GF-D8 (cell line): ENCODE data around the gene OSR1.
"Not testable (repeated sequence)": the region's sequence is repeated elsewhere in the genome, so short reads cannot be mapped to it uniquely, and the experiment has no call there.

ENCODE experiments used
- DNase-seq: peaks from one replicate; lab custom pipeline; 2025; lab: John Stamatoyannopoulos, UW

The OSR1 gene

DNA sequence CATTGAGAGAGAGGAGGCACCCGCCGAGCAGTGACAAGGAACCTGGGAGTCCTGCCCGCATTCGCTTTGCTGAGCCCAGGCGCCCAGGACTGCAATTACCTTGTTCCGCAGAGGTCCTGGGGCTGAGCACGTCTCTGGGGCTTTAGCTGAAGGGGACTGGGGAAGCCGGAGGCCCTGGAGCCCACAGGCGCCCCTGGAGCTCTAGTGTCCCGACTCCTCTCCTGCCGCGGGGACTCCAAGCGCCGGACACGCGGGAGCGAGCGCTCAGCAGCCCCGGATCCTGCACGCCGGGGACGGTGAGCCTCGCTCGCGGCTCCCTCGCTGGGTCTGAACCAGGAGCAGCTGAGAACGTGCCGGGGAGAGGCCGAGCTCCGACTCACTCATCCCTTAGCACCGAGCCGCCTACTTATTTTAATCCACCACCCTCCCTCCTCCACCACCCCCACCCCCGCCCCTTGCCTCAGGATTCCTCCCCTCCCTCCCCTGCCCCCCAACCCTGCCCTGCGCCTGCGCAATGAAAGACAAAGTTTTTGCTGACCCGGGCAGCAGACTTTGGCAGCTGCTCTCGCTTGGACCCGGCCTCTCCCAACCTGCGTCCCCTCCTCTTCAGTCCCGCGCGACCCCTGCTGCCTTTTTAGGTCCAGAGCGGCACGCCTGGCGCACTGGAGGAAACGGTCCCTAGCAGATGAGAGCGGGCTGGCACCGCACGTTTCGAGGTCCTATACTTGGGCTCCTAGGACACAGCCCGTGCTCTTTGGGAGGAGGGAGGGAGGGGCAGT lies at the start of gene OSR1:
Gene OSR1 (minus strand): TSS at position 382 of the 779 bp plus-strand sequence. CDS start 4,818 bp downstream, outside the sequence.
- DNase-seq = no peak

DNA sequence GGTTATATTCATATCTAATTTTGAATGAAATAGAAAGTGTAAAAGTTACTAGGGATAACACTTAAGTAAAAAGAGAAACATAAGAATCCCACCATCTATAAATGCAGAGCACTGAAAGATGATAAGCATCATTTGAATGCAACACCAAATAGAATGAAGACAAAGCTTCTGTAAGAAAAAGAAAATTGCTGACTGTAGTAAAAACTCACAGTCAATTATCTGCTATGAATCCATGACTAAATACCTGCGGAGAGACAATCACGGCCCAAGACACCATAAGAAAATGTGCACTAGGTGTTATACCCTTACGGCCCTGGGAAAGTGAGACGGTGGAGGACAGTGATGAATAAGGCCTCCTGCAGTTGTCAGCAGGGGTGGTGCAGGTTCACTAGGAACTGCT lies 45.4 kb upstream of the OSR1 start:
- DNase-seq = no peak

DNA sequence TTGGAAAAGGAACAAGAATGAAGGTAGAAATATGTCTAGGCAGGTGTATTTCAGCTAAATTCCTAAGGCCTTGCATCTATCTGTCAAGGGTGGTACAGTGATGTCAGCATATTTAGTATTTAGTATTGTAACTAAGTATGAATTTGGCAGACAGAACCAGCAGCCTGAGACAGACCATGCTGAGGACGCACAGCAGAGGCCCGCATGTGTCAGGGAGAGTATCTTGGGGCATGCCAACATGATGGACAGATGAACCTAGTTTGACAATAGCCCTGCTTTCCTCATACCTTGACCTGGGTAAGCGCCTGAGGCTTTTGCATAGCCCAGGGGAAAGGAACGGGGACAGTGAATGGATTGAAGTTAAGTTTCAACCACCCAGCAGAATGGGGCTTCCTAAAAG lies 33.8 kb upstream of the OSR1 start:
- no peak for DNase-seq

DNA sequence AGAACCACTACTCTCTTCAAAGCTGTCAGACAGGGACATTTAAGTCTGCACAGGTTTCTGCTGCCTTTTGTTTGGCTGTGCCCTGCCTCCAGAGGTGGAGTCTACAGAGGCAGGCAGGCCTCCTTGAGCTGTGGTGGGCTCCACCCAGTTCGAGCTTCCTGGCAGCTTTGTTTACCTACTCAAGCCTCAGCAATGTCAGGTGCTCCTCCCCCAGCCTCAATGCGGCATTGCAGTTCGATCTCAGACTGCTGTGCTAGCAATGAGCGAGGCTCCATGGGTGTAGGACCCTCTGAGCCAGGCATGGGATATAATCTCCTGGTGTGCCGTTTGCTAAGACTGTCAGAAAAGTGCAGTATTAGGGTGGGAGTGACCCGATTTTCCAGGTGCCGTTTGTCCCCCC lies 31.0 kb upstream of the OSR1 start:
- DNase-seq = not testable (repeated sequence)

DNA sequence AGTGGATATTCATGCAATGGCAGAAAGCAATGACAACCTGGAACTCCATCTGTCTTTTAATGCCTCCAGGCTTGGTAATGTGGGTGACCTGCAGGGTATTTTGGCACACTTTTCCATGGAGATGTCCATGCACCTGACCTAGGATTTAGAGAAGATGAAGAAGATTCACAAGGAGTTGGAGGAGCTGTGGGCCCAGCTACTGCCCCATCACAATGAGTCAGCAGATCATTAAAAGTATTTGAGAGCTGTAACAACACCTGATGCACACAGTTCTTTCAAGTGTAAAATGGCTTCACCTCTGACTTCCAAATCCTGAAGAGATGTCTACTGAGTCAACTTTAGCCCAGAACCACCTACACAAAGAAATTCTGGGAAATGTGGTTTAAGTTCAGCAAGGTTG lies 22.1 kb upstream of the OSR1 start:
- no peak for DNase-seq

DNA sequence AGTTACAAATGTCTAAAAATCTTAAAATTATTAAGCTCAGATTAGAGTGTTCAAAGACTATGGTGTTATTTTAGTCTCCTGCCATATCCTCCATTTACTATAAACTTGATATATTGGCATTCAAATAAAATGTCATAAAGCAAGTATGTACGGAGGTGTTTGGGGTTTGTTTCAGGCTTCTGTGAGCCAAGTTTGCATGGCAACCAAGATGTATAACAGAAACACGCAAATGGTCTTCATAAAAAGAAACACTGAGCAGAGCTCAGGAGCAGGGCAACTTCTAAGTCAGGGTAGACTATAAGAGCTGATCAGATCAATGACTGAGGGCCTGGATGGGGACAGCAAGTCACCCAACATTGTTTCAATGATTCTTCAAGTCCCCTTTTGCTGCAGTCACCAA lies 20.5 kb upstream of the OSR1 start:
- no peak for DNase-seq

DNA sequence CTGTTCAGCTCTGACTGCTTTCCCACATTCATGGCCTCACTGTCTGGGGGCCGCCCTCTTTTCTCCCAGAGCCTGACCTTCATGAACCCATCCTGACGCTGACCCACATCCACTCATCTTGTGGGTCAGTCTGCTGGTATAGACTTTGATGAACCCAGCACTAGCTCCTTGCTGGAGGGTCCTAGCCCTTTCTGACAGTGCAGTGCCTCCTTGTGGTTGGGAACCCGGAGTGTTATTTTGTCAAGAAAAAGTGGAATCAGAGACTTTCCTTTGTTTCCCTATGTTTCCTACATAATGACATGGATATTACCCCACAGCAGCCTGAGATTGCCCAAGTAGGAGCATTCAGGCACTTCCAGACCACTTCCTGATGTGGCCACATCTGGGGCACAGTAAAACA lies 19.3 kb upstream of the OSR1 start:
- no peak for DNase-seq

DNA sequence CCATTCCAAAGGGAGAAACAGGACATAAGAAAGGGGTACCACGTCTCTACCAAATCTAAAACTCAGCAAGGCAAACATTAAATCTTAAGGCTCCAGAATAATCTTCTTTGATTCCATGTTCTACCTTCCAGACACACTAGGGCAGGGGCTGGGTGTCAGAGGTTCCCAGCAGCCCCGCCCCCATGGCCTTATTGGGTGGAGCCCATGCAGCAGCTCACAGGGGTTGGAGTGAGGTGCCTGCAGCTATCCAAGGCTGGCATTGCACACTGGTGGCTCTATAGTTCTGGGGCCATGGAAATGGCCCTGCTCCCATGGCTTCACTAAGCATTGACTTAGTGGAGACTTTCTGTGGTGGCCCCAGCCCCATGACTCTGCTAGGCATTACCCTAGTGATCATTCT lies 14.9 kb upstream of the OSR1 start:
- no peak for DNase-seq

DNA sequence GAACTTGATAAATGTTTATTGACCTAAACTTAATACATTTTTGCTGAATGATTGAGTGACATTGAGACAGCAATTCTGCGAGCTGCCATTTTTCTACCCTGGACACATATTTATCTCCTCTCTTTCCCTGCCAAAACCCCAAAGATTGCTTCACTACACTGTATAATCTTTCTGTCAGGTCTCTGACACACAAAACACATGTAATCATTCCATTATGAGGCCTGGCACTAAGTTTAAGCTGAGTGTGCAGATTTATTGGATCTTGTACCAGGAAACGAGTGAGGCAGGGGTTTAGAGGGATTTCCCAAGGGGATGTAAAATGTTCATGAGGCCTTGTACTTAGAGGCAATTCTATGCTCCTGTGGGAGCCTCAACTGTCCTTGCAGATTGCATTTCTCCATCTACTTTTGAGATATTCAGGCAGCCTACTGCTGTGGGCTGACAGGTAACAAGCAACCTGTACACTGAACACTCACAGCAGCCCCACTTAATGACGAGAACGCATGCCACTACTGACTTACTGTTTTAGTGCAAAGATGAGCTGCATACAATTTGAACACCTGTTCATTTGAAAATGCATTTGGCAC lies 13.7 kb upstream of the OSR1 start:
- DNase-seq = no peak

DNA sequence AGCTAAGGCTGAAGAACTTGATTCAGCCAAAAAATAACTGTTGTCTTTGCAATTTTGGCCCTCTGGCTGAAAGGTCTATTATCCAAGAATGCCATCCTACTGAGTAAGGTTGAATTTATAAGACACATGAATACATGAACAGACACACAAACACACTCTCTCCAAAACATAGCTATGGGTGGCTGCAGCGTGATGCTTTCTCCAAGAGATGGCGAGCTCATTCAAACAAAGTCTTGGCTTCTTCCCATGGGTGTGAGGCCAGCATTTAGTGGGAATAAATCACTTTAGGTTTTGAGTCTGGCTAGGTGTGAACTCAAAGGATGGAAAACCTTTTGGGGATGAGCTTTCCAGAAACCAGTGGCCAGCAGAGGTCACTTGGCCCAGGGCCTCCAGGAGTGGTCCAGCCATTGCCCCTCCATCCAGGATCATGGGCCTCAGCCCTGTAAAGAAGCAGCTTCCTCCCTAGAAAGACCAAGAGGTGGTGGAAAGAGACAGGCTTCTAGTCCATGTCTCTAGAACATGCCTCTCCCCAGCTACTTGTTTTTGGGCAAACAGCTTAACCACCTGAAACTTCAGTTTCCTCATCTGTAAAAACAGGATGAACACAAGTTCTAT lies 11.0 kb upstream of the OSR1 start:
- DNase-seq = no peak

DNA sequence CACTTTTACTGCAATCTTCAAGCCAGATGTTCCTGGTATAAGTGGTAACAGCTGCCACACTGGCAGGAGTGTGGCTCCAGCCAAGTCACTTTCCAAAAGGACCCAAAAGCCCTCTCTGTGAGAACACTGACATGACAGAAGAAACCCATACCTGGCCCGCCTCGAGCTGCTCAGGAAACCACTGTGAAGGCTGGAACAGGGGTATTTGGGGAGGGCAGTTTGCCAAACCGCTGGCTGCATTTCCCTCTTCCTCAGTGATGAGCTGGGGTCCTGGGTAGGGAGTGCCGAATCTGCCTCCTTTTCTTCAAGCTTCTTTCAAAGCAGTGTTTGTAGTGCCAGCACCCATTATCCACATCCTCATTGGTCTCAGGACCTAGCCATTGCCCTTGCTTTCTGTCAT lies 10.3 kb upstream of the OSR1 start:
- DNase-seq = no peak

DNA sequence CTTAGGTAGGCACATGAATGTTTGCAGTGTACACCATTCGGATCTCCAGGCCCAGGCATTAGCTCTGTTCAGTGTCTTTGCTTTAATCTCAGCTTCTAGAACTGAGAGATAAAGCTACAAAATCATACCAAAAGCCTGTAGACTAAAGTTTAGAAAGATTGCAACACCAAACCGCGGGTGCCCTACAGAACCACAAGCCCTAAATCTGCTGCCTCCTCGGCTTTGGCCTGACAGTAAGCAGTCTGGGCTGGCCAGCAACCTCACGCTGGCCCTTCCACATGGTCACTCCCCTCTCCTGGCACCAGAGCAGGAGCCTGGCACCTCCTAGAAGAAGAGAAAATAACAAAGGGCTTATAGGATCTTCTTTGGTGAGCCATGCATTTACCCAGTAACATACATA lies 8.9 kb upstream of the OSR1 start:
- no peak for DNase-seq

DNA sequence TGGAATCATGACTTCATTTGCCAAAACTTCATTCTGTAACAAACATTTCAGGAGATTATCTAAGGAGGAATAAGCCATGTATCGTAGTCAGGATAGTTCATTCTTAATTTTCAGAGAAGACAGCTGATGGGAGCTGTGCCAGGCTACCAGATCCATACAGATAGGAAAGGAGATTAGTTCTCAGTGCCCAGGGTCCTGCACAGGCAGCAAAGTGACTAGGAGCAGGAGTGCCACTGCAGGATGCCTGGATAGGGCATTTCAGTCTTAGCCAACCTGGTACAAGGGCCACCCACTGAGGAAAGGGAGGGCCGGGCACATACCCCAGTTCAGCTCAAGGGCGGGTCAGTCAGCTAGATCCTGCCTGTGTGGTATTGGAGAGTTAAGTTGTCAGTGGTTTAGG lies 6.7 kb upstream of the OSR1 start:
- no peak for DNase-seq

DNA sequence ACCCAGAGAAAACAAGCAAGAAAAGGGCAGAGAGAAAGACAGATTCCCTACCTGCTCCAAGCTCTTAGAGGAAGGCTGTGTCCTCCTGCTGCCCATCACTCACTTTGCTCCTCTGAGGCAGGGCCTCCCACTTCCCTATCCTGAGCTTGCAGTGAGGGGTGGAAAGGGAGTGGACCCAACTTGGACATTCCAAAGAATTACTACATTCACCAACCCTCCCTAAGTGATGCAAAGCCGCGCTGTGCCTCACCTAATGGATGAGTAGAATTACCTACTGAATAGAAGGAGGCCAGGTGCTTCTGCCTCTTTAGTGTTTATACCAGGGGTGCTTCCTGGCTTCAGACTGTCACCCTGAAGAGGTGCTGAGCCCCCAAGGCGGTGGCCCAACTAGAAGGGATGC lies 5.6 kb upstream of the OSR1 start:
- no peak for DNase-seq

DNA sequence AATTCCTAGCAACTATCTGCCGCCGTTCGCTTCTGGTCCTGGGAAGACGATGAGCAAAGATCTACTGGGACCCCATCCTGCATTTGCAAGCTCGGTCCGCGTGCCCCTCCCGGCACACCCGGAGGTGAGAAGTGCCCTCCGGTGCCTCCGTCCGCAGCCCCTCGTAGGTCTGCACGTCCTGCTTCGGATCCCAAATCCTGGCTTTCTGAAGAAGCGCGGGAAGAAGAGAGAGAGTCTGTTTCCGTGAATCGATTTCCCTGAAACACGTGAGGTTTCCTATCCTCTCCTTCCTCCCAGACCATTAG lies 5.0 kb upstream of the OSR1 start:
- DNase-seq = no peak

DNA sequence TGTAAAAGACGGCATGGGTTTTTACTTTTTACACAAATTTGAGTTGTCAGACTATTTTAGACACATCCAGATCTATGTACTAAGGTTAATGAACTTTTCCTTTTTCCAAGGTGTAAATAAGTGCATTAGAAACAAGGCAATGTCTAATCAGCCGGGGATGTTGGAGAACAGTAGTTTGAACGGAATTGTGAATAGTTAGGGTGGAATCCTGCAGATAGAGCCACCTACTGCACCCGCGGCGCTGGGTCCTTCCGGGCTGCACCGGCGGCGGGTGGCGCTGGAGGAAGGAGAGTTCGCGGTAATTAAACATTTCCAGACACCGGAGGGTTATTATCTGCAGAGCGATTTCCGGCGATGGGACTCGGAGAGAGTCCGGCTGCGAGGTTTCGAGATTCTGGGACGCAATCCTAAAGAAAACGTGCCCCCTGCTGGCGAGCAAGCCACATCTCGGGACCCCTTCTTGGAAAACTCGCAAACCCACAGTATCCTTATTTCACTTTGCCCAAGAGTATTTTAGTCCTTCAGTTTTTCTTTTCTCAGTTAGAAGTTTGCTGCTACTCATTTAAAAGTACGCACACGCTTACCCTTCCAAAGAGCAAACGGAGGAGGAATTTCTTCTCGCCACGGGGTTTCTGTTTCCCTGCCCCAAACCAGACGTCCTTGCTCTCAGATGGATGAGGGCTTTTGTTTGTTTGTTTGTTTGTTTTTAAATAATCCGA lies 4.5 kb upstream of the OSR1 start:
- no peak for DNase-seq

DNA sequence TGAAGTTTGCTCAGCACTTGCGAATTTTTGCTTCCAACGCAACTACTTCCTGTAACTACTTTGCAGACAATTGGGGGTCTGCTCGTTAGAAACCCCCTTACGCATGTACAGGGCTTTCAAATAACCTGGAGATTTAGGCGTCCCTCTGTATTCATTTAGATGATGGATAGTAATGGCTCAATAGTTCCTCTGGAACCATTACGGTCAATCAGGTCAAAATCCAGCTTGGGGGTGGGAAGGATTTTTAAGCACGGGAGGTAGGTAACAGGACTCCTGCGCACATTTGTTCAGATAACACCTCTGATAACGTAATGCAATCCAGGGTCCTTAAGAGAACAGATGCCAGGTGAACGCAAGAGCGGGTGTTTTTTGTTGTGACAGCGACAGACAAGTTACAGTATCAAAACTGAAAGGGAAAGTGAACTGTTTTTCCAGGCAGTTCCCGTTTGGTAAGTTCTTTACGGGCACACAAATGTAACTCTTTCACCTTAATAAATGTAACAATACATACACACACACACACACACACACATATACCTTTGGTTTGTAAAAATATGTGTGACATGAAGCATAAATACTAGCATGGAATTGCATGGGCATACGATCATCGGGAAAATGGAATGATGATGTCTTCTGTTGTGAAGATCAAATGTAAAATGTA lies 3.8 kb upstream of the OSR1 start:
- DNase-seq = no peak

DNA sequence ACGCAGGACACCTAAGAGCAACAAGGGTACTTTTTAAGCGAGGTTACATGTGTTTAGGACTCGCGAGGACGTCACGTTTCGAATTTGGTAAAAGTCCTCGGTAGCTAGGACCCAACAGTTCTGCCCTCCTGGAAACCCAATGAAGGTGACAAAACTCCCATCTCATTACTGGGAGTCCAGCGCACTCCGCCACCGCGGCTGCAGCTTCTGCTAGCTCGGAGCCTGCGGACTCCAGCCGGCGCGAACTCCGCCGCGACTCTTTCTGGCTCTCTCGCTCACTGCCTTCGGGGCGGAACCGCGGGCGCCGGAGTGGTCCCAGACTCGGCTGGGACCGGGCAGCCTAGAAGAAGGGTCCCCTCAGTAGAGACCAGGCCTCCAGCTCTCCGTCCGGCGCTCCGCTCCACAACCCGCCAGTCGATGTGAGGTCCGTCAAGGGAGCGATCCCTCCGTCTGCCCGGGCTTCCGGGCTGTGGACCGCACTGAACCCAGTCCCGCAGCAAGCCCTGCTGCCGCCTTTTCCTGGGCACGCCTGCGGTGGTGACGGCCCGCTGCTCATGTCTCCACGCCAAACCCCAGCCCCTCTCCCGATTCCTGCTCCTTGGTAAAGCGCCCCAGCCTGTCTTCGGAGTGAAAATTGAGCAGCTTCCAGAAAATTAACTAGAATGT lies 3.0 kb upstream of the OSR1 start:
- DNase-seq = no peak

DNA sequence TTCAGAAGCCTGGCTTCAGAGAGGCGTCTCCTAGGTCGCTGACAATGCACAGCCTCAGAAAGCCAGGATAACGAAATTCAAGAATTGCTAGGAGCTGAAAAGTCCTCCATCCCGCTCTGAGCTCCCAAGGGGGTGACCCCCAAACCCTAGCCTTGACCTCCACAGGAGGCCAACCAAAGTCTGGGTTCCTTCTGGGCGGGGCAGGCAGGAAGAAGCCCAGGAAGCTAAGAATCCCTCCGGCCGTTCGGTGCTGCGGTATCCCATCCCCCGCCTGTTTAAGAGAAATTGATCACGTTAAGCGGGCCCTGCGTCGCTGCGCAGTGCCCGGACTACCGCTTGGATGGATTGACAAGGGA lies 2.5 kb upstream of the OSR1 start:
- no peak for DNase-seq

DNA sequence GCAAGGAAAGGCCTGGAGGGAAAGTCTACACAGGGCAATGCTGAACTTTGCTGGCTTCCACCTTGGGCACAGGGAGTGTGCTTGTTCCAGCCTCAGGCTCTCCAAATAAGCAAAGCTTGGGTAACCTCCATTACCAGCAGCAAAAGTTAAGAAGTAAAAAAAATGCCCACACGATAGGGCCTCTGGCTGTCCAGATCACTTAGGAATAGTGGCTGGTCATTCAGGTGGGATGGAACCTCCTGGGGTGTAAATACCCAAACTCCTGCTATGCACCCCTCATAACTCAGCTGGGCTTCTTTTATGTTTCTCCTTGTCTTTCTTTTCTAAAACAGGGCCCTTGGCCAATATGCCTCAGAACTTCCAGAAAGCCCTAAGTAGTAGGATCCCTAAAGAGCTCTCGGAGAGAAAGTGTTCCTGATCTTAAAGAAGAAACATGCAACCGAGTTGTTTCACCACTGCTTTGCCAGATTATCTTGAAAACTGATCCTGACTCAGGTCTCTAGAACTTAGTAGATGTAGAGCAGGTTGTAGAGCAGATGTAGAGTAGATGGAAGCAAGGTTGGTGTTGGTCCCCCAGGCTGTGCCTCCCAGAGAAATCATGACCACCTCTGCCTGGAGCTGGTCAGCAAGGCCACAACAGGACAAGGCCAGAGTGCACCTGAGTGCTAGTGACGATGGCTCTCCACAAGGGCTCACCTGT lies 2.0 kb upstream of the OSR1 start:
- no peak for DNase-seq

DNA sequence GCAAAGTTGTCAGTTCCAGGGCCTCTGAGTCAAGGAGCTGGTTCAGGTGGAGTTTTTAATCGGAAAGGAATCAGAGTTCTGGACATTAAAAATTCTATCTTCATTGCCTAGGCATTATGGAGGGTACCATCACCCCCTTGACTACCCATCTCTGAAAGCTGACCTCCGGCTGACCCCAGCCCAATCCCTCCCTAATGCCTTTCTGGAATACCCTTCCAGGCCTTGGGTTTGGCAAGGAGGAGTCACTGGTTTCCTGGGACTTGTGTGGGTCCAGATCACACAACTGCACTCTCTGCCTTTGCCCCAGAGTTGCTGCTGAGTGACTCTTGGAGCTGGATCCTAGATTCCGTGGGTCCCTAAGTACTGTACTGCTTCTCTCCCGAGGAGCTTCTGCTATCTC lies 1.0 kb upstream of the OSR1 start:
- DNase-seq = no peak

DNA sequence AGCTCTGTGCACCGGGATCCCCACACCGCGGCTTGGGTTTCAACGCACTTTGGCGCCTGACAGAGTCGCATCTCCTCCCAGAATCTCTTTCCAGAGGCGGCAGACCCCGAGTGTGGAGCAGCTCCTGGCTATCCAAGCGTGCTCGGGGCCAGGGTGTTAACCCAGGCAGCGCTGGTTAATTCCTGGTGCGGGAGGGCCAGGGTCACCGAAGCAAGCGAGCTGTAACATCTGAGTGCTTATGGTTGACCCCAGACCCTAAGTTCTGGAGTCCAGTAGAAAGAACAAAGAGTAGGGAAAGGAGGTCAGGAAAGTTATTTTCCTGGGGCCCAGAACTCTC lies 566 bp upstream of the OSR1 start:
- DNase-seq = no peak
